ENCODE measurements around the gene FAM135A.
A peak's percentile ranks its signal among the peaks of the same experiment; 100 is the strongest.

Gene FAM135A

DNA sequence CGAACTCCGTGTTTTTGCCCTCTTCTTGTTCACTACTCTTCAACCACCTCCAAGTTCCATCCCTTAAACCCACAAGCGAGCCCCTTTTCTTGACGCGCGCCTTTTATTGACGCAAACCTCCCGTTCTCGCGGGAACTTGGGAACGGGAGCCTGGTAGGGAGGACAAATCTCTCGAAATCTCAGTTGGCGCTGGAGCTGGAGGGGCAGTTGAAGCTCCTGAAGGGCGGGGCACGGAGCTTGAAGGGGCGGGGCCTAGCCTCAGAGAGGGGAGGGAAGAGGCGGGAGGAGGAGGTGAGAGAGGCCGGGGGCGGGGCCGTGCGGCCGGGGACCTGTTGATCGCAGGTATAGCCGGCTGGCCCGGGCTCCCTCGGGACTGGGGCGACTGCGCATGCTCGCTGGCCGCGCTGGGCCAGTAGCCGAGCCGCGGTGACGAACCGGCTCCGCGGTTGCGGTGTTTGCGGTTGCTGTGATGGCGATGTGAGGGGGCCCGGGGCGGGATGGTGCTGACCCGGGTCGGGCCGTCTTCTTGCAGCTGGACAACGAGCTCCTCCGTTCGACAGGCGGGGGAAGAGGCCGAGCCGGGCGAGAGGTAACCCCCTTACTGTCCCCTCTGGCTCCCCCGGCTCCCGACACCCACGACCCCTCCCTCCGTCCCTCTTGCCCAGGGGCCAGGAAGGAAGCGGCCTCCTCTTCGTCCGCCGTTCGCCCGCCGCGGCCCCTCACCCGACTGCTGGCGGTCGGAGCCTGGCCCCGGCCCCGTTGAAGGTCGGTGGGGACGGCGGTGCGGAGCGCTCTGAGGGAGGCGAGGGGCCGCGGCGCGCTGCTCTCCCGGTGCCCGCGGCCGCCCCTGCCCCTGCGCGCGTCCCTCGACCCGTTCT, at the start of gene FAM135A:
Gene FAM135A, plus strand, starts transcription at position 395 of the 878 bp plus-strand sequence. CDS start 14,835 bp downstream, outside the sequence.
- Histone ChIP-seq H3K4me3 (peak within 1 kb of the TSS; percentile 81), H3K9ac (ENCODE audit: insufficient read length) (peak within 1 kb of the TSS; percentile 88)
- peak; percentile 92 for DNase-seq (ENCODE audit: low read depth, low spot score)

DNA sequence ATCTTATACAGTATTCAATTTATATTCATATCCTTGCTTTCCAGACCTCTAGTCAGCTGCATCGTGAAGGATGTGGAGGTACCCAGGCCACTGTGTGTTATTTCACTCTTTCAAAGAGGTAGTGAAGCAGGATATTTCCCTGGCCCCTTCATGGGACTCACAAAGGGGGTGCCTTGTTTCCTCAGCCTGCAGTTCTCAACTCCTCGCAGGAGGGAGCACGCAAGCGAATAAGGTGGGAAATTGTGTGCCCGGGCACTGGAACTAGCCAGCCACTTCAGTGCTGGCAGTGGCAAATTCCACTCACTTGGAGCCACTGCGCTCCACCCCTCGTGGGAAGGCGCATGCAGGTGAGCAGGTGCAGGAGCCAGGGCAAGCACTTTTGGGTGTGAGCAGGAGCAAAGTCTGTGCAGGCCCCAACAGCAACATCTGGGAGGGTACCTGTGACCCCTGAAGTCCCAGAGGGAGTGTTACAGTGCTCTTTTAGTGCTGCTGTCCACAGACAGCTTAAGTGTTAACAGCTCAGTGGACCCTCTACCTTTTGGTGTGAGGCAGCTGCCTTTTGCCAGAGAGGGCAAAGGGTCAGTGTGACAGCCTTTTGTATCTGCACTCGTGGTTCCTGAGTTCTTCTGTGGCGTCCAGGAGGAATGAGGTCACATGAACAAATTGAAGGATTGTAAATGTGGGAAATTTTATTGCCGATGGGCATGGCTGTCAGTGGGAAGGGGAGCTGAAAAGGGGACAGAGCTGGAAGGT, 49.4 kb upstream of the FAM135A start:
- Histone ChIP-seq H3K9me3 (ENCODE audit: low read depth, low read length) (no peaks in the 10 kb centered on the region), H3K9ac (ENCODE audit: insufficient read length) (no peak overlapping the region), H3K36me3 (ENCODE audit: insufficient read depth, low read length) (no peaks in the 10 kb centered on the region), H3K27ac (no peak overlapping the region), H3K4me3 (no peak overlapping the region)
- TF ChIP-seq EZH2 (IDR thresholded peaks at IDR 0.05) = no peak
- TF ChIP-seq FOXP2 (optimal IDR thresholded peaks at IDR 0.05; ENCODE audit: control extremely low read depth, extremely low read length, insufficient read depth) = no peak
- TF ChIP-seq POLR2AphosphoS5 (IDR thresholded peaks at IDR 0.05; ENCODE audit: borderline replicate concordance, low read depth, low read length) = no peak
- DNase-seq (ENCODE audit: low read depth, low spot score) = no peak

More for the DNA sequence above, at the start of gene FAM135A:
- H3K36me3 ChIP-seq (ENCODE audit: insufficient read depth, low read length) = no peaks in the 10 kb centered on the region; the same call in 1 of the 2 replicates
- TF ChIP-seq FOXP2 (optimal IDR thresholded peaks at IDR 0.05; ENCODE audit: control extremely low read depth, extremely low read length, insufficient read depth) (no peak), POLR2AphosphoS5 (IDR thresholded peaks at IDR 0.05; ENCODE audit: borderline replicate concordance, low read depth, low read length) (peak; percentile 98)
- H3K27ac ChIP-seq = peak within 1 kb of the TSS; percentile 1; the same call in 1 of the 2 replicates
- H3K9me3 ChIP-seq (ENCODE audit: low read depth, low read length) = no peaks in the 10 kb centered on the region

DNA sequence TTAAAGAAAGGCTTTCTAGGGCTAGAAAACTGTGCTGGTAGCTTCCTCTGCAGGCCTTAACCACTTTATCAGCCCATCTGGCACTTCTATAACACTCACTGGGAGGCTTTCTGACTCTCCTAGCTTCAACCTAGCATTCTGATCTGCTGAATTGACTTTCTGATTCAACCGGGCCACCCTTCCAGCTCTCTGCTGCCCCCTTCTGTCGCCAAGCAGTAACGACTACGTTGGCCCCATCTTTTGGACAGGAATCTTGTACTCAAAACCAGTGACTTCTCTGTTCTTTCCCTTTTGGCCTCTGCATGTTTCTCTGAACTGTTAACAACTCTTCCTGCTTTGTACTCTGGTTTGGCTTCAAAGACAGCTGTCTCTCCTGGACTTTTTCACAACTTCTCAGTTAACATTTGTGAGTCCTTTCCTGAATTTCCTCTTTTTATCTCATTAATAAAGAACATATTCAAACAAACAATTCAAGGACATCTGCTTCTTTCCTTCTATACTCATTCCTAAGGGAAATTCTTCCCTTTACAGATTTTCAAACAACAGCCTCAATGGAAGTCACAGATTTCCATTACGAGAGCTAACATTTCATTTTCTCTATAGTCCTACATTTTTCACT, 43.9 kb upstream of the FAM135A start:
- Histone ChIP-seq H3K9me3 (ENCODE audit: low read depth, low read length) (no peaks in the 10 kb centered on the region), H3K9ac (ENCODE audit: insufficient read length) (no peak overlapping the region), H3K4me3 (no peak overlapping the region), H3K36me3 (ENCODE audit: insufficient read depth, low read length) (no peaks in the 10 kb centered on the region), H3K27ac (no peak overlapping the region)
- DNase-seq (ENCODE audit: low read depth, low spot score) = no peak
- TF ChIP-seq EZH2 (IDR thresholded peaks at IDR 0.05) (no peak), POLR2AphosphoS5 (IDR thresholded peaks at IDR 0.05; ENCODE audit: borderline replicate concordance, low read depth, low read length) (no peak), FOXP2 (optimal IDR thresholded peaks at IDR 0.05; ENCODE audit: control extremely low read depth, extremely low read length, insufficient read depth) (no peak)

DNA sequence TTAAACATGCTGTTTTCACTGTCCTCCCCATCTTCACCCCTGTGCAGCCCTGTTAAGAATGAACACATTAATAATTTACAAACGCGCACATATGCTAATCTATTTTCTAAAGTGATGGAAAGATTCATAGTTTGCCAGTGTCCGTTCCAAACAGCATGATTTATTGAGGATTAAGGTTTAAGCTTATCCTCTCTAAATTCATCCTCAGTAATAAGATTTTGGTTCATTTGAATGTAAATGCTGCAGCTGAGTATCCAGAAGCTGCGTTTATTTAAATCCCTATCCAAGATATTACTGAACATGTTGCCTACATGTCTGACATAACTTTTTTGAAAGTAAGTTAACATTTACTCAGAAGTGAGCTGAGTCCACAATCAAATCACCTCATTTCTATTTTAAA, 42.8 kb upstream of the FAM135A start:
- TF ChIP-seq FOXP2 (optimal IDR thresholded peaks at IDR 0.05; ENCODE audit: control extremely low read depth, extremely low read length, insufficient read depth) (no peak), EZH2 (IDR thresholded peaks at IDR 0.05) (no peak), POLR2AphosphoS5 (IDR thresholded peaks at IDR 0.05; ENCODE audit: borderline replicate concordance, low read depth, low read length) (no peak)
- Histone ChIP-seq H3K9me3 (ENCODE audit: low read depth, low read length) (no peaks in the 10 kb centered on the region), H3K4me3 (no peak overlapping the region), H3K9ac (ENCODE audit: insufficient read length) (no peak overlapping the region), H3K36me3 (ENCODE audit: insufficient read depth, low read length) (no peaks in the 10 kb centered on the region), H3K27ac (no peak overlapping the region)
- no peak for DNase-seq (ENCODE audit: low read depth, low spot score)

DNA sequence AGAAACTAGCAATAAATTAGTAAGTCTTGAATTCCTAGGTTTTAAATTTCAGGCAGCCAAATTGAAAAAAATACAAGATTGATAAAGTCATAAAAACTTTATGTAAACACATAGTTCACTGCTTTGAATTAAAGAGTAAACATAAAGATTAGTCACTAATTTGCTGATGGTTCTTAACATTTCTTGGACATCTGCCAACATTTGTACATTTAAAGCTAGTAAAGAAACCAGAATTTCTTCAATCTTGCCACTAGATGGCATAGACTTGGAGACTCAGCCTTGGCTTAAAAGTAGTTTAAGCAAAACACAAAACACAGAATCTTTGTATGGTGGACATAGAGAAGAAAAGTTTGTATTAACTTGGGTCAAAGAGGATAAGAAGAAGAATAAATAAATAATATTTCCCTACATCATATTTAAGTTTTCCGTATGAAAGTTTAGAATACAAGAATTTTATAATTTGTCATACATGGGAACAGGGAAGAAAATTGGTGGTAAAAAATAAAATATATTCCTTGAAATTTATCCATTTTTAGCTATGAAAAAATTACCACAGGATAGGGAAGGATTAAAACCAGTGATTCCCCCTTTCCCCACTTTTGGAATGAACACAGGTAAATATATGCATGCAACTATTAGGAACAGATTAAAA, 41.7 kb upstream of the FAM135A start:
- H3K4me3 ChIP-seq = no peak overlapping the region
- H3K9me3 ChIP-seq (ENCODE audit: low read depth, low read length) = no peaks in the 10 kb centered on the region
- H3K36me3 ChIP-seq (ENCODE audit: insufficient read depth, low read length) = no peaks in the 10 kb centered on the region
- no peak for TF ChIP-seq FOXP2 (optimal IDR thresholded peaks at IDR 0.05; ENCODE audit: control extremely low read depth, extremely low read length, insufficient read depth)
- no peak; the same call in 1 of the 2 replicates for TF ChIP-seq POLR2AphosphoS5 (IDR thresholded peaks at IDR 0.05; ENCODE audit: borderline replicate concordance, low read depth, low read length)
- TF ChIP-seq EZH2 (IDR thresholded peaks at IDR 0.05) = no peak
- H3K9ac ChIP-seq (ENCODE audit: insufficient read length) = no peak overlapping the region
- no peak overlapping the region for H3K27ac ChIP-seq
- DNase-seq (ENCODE audit: low read depth, low spot score) = peak; percentile 82

DNA sequence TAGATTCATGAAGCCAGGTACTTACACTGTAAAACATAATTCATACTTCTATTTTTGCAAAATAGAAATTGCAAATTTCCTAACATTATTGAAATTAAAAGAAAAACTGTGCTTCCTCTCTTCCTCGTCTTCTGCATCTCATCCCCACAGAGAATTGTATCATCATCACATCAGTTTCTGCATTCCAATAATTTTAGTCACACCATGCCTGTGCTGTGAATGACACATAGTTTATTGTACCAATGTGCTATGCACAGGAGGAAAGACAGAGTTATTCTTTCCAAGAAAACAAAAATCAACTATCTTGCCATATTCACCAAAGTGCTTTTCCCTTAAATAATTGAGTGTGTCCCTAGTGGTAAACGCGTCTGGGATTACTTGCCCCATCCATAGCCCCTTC, 38.1 kb upstream of the FAM135A start:
- no peaks in the 10 kb centered on the region for H3K9me3 ChIP-seq (ENCODE audit: low read depth, low read length)
- no peaks in the 10 kb centered on the region for H3K36me3 ChIP-seq (ENCODE audit: insufficient read depth, low read length)
- no peak for DNase-seq (ENCODE audit: low read depth, low spot score)
- no peak overlapping the region for H3K4me3 ChIP-seq
- no peak overlapping the region for H3K9ac ChIP-seq (ENCODE audit: insufficient read length)
- TF ChIP-seq POLR2AphosphoS5 (IDR thresholded peaks at IDR 0.05; ENCODE audit: borderline replicate concordance, low read depth, low read length) = no peak
- no peak for TF ChIP-seq EZH2 (IDR thresholded peaks at IDR 0.05)
- H3K27ac ChIP-seq = no peak overlapping the region

DNA sequence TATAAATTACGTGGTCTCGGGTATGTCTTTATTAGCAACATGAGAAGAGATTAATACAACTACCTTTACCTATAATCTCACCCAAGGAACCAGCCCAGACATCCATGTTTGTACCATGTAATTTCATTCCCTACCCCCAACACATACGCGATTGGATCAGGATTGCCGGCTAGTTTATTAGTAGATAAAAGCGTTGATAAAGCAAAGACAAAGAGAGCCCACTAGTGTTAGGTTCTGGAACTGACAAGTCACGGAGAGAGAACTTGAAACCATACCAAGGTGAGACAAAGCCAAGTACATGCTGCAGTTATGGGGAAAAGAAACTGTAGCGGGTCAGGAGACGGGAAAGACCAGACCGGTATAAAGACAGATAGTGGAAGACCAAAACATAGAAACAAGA, 37.4 kb upstream of the FAM135A start:
- TF ChIP-seq FOXP2 (optimal IDR thresholded peaks at IDR 0.05; ENCODE audit: control extremely low read depth, extremely low read length, insufficient read depth) (no peak), EZH2 (IDR thresholded peaks at IDR 0.05) (no peak), POLR2AphosphoS5 (IDR thresholded peaks at IDR 0.05; ENCODE audit: borderline replicate concordance, low read depth, low read length) (no peak)
- no peak for DNase-seq (ENCODE audit: low read depth, low spot score)
- Histone ChIP-seq H3K9ac (ENCODE audit: insufficient read length) (no peak overlapping the region), H3K36me3 (ENCODE audit: insufficient read depth, low read length) (no peaks in the 10 kb centered on the region), H3K27ac (no peak overlapping the region), H3K4me3 (no peak overlapping the region), H3K9me3 (ENCODE audit: low read depth, low read length) (no peaks in the 10 kb centered on the region)

Measured in SK-N-MC (cell line).